OCI-LY3 (cell line): ENCODE results near the gene CTAGE1.

ENCODE experiments used
- H2AFZ ChIP-seq: fragments of 200-600, 300-600 bp; shearing (Covaris generic); 2 replicates; pipeline ENCODE4 v1.6.0; 2014; ENCODE audit warnings: antibody characterized with exemption, low read depth, low read length
- H3K27ac ChIP-seq: fragments of 200-600, 300-600 bp; sonication (generic); 2 replicates; pipeline ENCODE4 v1.5.1; 2014; ENCODE audit warnings: mild to moderate bottlenecking, low read length, moderate library complexity, mixed read lengths
- H3K27me3 ChIP-seq: fragments of 200-600, 300-600 bp; sonication (generic); 2 replicates; pipeline ENCODE4 v1.6.1; 2014; ENCODE audit warnings: low read depth, low read length, mixed read lengths
- H3K36me3 ChIP-seq: fragments of 200-600, 300-600 bp; sonication (generic); replicated peaks from 2 replicates; pipeline ENCODE3; 2014; ENCODE audit warnings: low read depth, low read length, mixed read lengths
- H3K4me1 ChIP-seq: fragments of 300-600, 200-600 bp; sonication (generic); 2 replicates; pipeline ENCODE4 v1.6.1; 2014; ENCODE audit warnings: low read length, mixed read lengths
- H3K4me2 ChIP-seq: fragments of 200-600, 300-600 bp; sonication (generic); 2 replicates; pipeline ENCODE4 v1.6.1; 2014; ENCODE audit warnings: low read length, mixed read lengths
- H3K4me3 ChIP-seq: fragments of 300-600, 200-600 bp; sonication (generic); 2 replicates; pipeline ENCODE4 v1.5.1; 2014; ENCODE audit warnings: antibody characterized with exemption, mild to moderate bottlenecking, low read length, moderate library complexity
- H3K79me2 ChIP-seq: fragments of 300-600, 200-600 bp; shearing (Covaris generic); 2 replicates; pipeline ENCODE4 v1.6.1; 2014; ENCODE audit warnings: mild to moderate bottlenecking, low read length, mixed read lengths
- H3K9ac ChIP-seq: fragments of 300-600, 200-600 bp; shearing (Covaris generic); 2 replicates; pipeline ENCODE4 v1.6.0; 2014; ENCODE audit warnings: mild to moderate bottlenecking, low read length, moderate library complexity
- H3K9me3 ChIP-seq: fragments of 200-600, 300-600 bp; shearing (Covaris generic); 2 replicates; pipeline ENCODE4 v1.6.1; 2014; ENCODE audit warnings: low read length, mixed read lengths; ENCODE audit not compliant: insufficient read depth
- H4K20me1 ChIP-seq: fragments of 200-600, 300-600 bp; sonication (generic); 2 replicates; pipeline ENCODE4 v1.6.1; 2016; ENCODE audit warnings: low read length, mixed read lengths; ENCODE audit not compliant: insufficient read depth
- EZH2phosphoT487 ChIP-seq: fragments of 200-600 bp; shearing (Covaris generic); IDR thresholded peaks from 2 replicates; pipeline ENCODE4 v1.6.1; 2018; ENCODE audit warnings: antibody characterized with exemption, mixed run types, low read depth
- TF ChIP-seq, protein P1 (sequence below): fragments of 200-600, 300-600 bp; sonication (generic); IDR thresholded peaks from 2 replicates; pipeline ENCODE4 v1.5.1; 2014; ENCODE audit warnings: antibody characterized with exemption, low read length, low read depth

Gene CTAGE1

DNA sequence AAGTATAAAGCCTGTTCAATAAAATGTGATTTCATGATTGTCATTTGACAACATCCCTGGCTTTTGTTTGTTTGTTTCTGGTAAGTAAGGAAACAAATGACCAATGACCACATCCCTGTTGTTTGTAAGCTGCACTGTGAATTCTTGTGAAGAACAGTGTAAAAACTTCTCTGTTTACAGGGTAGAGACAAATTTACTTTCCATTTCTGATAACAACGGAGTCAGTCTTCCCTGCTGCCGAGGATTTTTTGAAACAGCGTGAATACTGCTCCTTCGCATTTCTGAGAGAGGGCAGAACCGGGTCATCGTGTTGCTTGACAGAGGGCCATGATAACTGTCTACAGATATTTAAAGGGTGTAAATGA lies 38.4 kb upstream of the CTAGE1 start:
- Histone ChIP-seq H3K79me2 (no peaks in the 10 kb centered on the region), H3K4me2 (no peak overlapping the region), H3K9ac (no peak overlapping the region), H3K27me3 (peaks cover 18% of the 10 kb centered on the region; the same call in 1 of the 2 replicates), H3K27ac (no peak overlapping the region), H4K20me1 (no peaks in the 10 kb centered on the region), H2AFZ (no peak overlapping the region), H3K4me3 (no peak overlapping the region), H3K9me3 (no peaks in the 10 kb centered on the region), H3K4me1 (peaks cover 7% of the 10 kb centered on the region), H3K36me3 (no peaks in the 10 kb centered on the region)
- TF ChIP-seq, protein P1, sequence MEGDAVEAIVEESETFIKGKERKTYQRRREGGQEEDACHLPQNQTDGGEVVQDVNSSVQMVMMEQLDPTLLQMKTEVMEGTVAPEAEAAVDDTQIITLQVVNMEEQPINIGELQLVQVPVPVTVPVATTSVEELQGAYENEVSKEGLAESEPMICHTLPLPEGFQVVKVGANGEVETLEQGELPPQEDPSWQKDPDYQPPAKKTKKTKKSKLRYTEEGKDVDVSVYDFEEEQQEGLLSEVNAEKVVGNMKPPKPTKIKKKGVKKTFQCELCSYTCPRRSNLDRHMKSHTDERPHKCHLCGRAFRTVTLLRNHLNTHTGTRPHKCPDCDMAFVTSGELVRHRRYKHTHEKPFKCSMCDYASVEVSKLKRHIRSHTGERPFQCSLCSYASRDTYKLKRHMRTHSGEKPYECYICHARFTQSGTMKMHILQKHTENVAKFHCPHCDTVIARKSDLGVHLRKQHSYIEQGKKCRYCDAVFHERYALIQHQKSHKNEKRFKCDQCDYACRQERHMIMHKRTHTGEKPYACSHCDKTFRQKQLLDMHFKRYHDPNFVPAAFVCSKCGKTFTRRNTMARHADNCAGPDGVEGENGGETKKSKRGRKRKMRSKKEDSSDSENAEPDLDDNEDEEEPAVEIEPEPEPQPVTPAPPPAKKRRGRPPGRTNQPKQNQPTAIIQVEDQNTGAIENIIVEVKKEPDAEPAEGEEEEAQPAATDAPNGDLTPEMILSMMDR, result no peak
- TF ChIP-seq EZH2phosphoT487, result no peak

DNA sequence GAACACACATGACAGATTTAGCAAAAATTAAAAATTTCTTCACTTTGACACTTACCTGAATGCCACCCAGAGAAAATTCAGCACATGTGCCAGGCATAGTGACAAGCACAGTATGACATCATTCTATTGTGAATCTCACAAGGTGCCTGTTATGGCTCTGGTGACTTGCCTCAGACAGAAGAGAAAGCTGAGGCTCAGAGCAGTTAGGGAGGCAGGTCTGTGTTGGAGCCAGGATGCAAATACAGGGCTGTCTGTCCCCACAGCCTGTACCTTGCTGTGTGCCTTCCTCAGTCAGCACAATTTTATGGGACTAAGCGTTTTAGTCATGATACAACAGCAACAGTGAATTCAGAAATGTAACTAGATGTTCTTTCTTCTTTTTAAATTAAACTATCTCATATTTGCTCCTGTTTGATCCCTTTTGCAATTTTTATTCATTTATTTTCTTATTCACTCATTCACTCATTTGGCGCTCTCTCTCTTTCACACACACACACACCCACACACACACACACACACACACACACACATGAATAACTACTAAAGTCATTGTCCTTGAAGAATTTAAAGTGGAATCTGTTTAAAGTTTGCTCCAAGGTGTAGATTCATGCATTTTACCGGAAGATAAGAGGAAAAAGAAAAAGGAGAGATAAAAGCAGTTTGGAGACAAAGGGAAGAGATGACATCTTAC lies 37.9 kb upstream of the CTAGE1 start:
- TF ChIP-seq, protein P1, result no peak
- no peak for TF ChIP-seq EZH2phosphoT487
- Histone ChIP-seq H3K4me2 (no peak overlapping the region), H3K9me3 (no peaks in the 10 kb centered on the region), H3K36me3 (no peaks in the 10 kb centered on the region), H3K9ac (no peak overlapping the region), H3K4me1 (peaks cover 7% of the 10 kb centered on the region), H3K27ac (no peak overlapping the region), H3K27me3 (peaks cover 17% of the 10 kb centered on the region; the same call in 1 of the 2 replicates), H2AFZ (no peak overlapping the region), H4K20me1 (no peaks in the 10 kb centered on the region), H3K4me3 (no peak overlapping the region), H3K79me2 (no peaks in the 10 kb centered on the region)

DNA sequence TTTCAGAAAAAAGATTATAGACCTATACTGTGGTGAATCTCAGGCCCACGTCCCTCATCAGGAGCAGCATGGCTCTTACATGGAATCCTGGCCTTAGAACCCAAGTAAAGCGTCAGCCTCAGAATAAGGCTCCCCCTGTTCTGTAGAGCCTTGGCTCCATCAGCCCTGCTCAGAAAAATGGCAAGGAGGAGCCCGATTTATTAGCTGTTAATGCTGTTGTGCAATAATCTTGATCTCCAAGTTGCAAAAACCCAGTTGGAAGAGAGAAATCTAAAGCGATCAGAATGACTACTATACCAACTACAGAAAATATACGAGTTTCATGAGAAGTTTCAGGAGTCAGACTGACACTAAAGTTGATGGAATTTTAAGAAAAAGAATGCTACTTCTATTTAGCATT lies 35.6 kb upstream of the CTAGE1 start:
- Histone ChIP-seq H3K27me3 (peaks cover 14% of the 10 kb centered on the region; the same call in 1 of the 2 replicates), H3K79me2 (no peaks in the 10 kb centered on the region), H3K4me2 (no peak overlapping the region), H3K4me1 (no peaks in the 10 kb centered on the region), H3K27ac (no peak overlapping the region), H3K9me3 (no peaks in the 10 kb centered on the region), H3K4me3 (no peak overlapping the region), H4K20me1 (no peaks in the 10 kb centered on the region), H2AFZ (no peak overlapping the region), H3K36me3 (no peaks in the 10 kb centered on the region), H3K9ac (no peak overlapping the region)
- TF ChIP-seq EZH2phosphoT487, result no peak
- TF ChIP-seq, protein P1, result no peak

DNA sequence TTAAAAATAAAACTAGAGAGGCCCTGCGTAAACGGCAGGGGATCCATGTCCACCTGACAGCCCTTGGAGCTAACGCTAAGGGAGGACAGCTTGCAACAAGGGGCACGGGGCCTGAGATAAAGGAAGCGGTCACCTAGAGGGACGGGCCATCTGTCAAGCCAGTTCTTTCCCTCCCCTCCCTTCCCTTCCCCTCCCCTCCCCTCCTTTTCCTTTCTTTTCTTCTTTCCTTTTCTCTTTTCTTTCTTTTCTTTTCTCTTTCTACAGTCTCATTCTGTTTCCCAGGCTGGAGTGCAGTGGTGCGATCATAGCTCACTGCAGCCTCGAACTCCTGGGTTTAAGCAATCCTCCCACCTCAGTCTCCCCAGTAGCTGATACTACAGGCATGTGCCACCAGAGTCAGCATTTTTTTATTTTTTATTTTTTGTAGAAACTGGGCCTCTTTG lies 34.5 kb upstream of the CTAGE1 start:
- Histone ChIP-seq H3K27me3 (peaks cover 14% of the 10 kb centered on the region; the same call in 1 of the 2 replicates), H4K20me1 (no peaks in the 10 kb centered on the region), H3K4me3 (no peak overlapping the region), H3K36me3 (no peaks in the 10 kb centered on the region), H3K9me3 (no peaks in the 10 kb centered on the region), H3K9ac (no peak overlapping the region), H3K27ac (no peak overlapping the region), H3K79me2 (no peaks in the 10 kb centered on the region), H3K4me1 (no peaks in the 10 kb centered on the region), H2AFZ (no peak overlapping the region), H3K4me2 (no peak overlapping the region)
- TF ChIP-seq EZH2phosphoT487, result no peak
- TF ChIP-seq, protein P1, result no peak
